ENCODE results near the gene AQP12B.

AQP12B gene

DNA sequence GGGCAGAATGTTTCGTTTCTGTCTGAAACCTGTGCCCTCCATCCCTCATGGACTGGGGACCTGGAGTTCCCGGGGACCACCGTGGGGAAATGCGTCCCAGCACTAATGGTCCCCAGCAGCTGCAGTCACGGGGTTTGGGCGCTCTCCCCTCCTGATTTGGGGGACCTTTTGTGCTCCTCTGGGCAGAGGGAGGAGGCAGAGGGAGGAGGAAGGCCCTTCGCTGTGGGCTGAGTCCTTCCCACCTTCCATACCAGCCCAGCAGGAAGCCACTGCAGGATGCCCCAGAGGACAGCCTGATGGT, 54.2 kb downstream of the AQP12B start:
- TF ChIP-seq, protein P1, sequence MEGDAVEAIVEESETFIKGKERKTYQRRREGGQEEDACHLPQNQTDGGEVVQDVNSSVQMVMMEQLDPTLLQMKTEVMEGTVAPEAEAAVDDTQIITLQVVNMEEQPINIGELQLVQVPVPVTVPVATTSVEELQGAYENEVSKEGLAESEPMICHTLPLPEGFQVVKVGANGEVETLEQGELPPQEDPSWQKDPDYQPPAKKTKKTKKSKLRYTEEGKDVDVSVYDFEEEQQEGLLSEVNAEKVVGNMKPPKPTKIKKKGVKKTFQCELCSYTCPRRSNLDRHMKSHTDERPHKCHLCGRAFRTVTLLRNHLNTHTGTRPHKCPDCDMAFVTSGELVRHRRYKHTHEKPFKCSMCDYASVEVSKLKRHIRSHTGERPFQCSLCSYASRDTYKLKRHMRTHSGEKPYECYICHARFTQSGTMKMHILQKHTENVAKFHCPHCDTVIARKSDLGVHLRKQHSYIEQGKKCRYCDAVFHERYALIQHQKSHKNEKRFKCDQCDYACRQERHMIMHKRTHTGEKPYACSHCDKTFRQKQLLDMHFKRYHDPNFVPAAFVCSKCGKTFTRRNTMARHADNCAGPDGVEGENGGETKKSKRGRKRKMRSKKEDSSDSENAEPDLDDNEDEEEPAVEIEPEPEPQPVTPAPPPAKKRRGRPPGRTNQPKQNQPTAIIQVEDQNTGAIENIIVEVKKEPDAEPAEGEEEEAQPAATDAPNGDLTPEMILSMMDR (IDR thresholded peaks at IDR 0.05; ENCODE audit: insufficient read depth, low read depth, low read length, missing control alignments): no peak
- DNase-seq (ENCODE audit: low read depth): no peak
- H3K4me3 ChIP-seq (ENCODE audit: low read length): no peak overlapping the region

DNA sequence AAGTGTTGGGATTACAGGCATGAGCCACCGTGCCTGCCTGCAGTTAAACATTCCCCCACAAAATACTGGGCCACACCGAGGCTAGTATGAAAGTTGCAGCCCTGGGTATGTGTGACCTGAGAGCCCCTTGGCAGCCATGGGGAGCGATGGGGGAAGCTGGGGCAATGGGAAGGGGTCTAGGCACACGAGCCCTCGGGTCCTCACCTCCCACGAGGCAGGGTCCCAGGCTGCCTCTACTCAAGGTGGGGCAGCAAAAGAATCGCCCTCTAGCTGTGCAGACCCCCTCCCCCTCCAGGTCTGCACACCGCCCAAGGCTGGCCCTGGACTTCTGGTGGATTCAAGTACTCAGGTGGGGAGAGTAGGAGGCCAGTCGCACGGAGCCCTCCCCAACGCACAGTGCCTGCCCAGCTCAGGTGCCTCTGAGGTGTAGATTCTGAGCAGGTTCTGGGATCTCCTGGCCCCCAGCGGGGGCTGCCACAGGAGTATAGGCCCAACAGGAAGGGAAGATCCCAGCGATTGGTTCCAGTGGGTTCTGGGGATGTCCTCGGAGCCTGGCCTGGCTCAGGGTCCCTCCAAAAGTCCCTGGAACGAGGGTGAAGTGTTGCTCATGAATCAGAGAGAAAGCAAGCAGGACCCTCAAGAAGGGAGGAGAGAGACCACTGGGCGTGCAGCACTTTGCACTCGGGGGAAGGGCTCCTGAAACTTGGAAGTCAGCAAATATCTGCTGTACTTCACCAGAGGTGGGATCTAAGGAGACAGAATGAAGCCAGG, 54.8 kb downstream of the AQP12B start:
- no peak overlapping the region for H3K4me3 ChIP-seq (ENCODE audit: low read length)
- TF ChIP-seq, protein P1 (IDR thresholded peaks at IDR 0.05; ENCODE audit: insufficient read depth, low read depth, low read length, missing control alignments): no peak
- no peak for DNase-seq (ENCODE audit: low read depth)

DNA sequence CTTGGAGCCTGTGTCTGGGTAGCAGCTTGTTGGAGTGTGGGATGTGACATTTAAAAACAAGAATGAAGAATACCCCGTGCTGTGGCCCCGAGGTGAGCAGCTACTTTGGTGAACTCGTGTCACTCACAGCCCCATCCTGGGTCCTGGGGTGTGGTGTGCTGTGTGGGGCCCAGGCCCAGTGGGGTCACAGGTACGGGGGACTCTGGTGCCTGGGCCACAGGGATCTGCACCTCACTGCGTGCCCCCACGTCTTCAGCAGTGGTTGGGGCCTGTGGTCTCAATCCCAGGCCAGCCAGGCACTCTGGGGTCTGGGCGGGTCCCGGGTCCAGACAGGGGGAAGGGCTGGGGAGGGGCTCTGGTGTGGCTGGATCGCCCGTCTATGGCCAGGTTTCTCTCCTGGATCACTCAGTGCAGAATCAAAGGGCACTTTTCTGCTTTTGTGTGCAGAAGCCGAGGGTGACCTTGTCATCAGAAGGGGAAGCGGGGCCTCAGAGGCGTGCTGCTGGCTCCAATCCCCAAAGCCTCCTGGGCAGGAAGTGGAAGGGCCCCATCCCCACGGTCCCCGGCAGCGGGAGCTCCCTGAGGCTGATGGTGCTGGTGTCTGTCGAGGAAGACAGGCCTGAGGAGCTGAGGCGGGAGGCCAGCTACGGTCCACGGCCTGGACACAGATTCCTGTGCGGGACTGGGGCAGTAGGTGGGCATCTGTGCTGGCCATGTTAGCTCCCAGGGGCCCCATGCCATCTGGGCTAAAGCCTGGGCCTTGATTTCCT, 56.0 kb downstream of the AQP12B start:
- no peak for DNase-seq (ENCODE audit: low read depth)
- TF ChIP-seq, protein P1 (IDR thresholded peaks at IDR 0.05; ENCODE audit: insufficient read depth, low read depth, low read length, missing control alignments): no peak
- H3K4me3 ChIP-seq (ENCODE audit: low read length): no peak overlapping the region

All from epithelial cell of esophagus (primary cell).